A549 (cell line): ENCODE measurements around the gene PNMA8B. TPM values are rescaled to one million over a fixed set of nuclear protein-coding genes. Genes with fewer than 3 reads are reported as not detected.

Experiments
- ATAC-seq, 2 experiments: fragments of 200-7000 bp in 1 of 2; fragments of >200 bp in 1 of 2; cut with Nextera tagmentation in 1 of 2; cut with Tn5 transposase in 1 of 2; 3 replicates each; pipeline versions ENCODE4 v1.8.0 to v1.9.1; 2018 to 2020; ENCODE audit warnings: mild to moderate bottlenecking in 1 of 2, moderate library complexity in 1 of 2
- CTCF ChIA-PET: fragments of 300-600 bp; sonication (Branson Sonifier 250); formaldehyde crosslinking; extraction: SDS; loops from one replicate; lab custom pipeline; 2021; ENCODE audit warnings: antibody characterized with exemption, inconsistent platforms; lab: Yijun Ruan, JAX
- POLR2A ChIA-PET: fragments of 350-600 bp; formaldehyde crosslinking; extraction: SDS; loops from one replicate; lab custom pipeline; 2021; ENCODE audit warnings: antibody characterized with exemption, inconsistent platforms; lab: Yijun Ruan, JAX
- DNase-seq, 2 experiments: peaks; one replicate each; pipeline versions ENCODE4 v3.0.0 to v3.0.0-alpha.2; 2011 to 2016; ENCODE audit warnings: low read depth in 1 of 2, low spot score in 1 of 2
- FAIRE-seq: peaks from 2 replicates; lab custom pipeline; 2011; peaks lifted over from hg19 to GRCh38; lab: Jason Lieb, UNC
- H3K27ac ChIP-seq, 2 experiments: fragments of >200 bp; sonication (Bioruptor Twin); formaldehyde crosslinking; 3 replicates each; pipeline ENCODE4 v1.5.1; 2016 to 2017
- H3K4me1 ChIP-seq: fragments of >200 bp; sonication (Bioruptor Twin); formaldehyde crosslinking; 3 replicates; pipeline ENCODE4 v1.6.1; 2016
- H3K4me2 ChIP-seq: fragments of >200 bp; sonication (Bioruptor Twin); formaldehyde crosslinking; 3 replicates; pipeline ENCODE4 v1.6.1; 2016
- H3K4me3 ChIP-seq: fragments of >200 bp; sonication (Bioruptor Twin); formaldehyde crosslinking; 3 replicates; pipeline ENCODE4 v1.5.1; 2016
- H3K9me3 ChIP-seq: fragments of >200 bp; sonication (Bioruptor Twin); formaldehyde crosslinking; 3 replicates; pipeline ENCODE4 v1.6.1; 2016
- BHLHE40 ChIP-seq: IDR thresholded peaks from 2 replicates; pipeline ENCODE4 v1.6.1; 2012; ENCODE audit warnings: low read depth, low read length, inconsistent platforms
- CBX2 ChIP-seq: fragments of 200-600 bp; sonication (generic); IDR thresholded peaks from 2 replicates; pipeline ENCODE4 v1.6.1; 2016; ENCODE audit warnings: low read depth, mild to moderate bottlenecking, borderline replicate concordance
- CEBPB ChIP-seq, 2 experiments: fragments of >200 bp in 1 of 2; sonication (Bioruptor Twin) in 1 of 2; formaldehyde crosslinking in 1 of 2; IDR thresholded peaks; 2 replicates each; pipeline ENCODE4 v1.6.1; 2012 to 2016
- CHD2 ChIP-seq: fragments of 150-350 bp; IDR thresholded peaks from 2 replicates; pipeline ENCODE4 v1.6.1; 2014; ENCODE audit warnings: low read length; ENCODE audit not compliant: partially characterized antibody
- EHF ChIP-seq: fragments of 250-450 bp; sonication (Bioruptor Pico); IDR thresholded peaks from 2 replicates; pipeline ENCODE4 v1.5.0; 2020; ENCODE audit warnings: mild to moderate bottlenecking
- FOSB ChIP-seq: fragments of 250-450 bp; sonication (Bioruptor Pico); IDR thresholded peaks from 2 replicates; pipeline ENCODE4 v1.5.0; 2020; ENCODE audit warnings: mild to moderate bottlenecking, moderate library complexity
- FOSL2 ChIP-seq, 2 experiments: fragments of 450-650 bp in 1 of 2; fragments of >200 bp in 1 of 2; sonication (Bioruptor Twin) in 1 of 2; formaldehyde crosslinking; IDR thresholded peaks; 2 replicates each; pipeline versions ENCODE4 v1.5.0 to v1.6.1; 2016 to 2020; ENCODE audit warnings: mild to moderate bottlenecking in 1 of 2, moderate library complexity in 1 of 2
- HOXA7 ChIP-seq: fragments of 250-450 bp; sonication (Bioruptor Pico); IDR thresholded peaks from 2 replicates; pipeline ENCODE4 v1.5.0; 2020; ENCODE audit warnings: mild to moderate bottlenecking, moderate library complexity
- HOXB13 ChIP-seq: fragments of 250-450 bp; sonication (Bioruptor Pico); IDR thresholded peaks from 2 replicates; pipeline ENCODE4 v1.5.0; 2020; ENCODE audit warnings: low read depth, mild to moderate bottlenecking, moderate library complexity
- KDM5A ChIP-seq: fragments of 200-600 bp; sonication (generic); IDR thresholded peaks from 2 replicates; pipeline ENCODE4 v1.6.1; 2016; ENCODE audit warnings: antibody characterized with exemption, mild to moderate bottlenecking
- MAFK ChIP-seq: fragments of 450-650 bp; IDR thresholded peaks from 2 replicates; pipeline ENCODE4 v1.6.1; 2014; ENCODE audit not compliant: partially characterized antibody
- MYC ChIP-seq: IDR thresholded peaks from 2 replicates; pipeline ENCODE4 v1.6.1; 2012; ENCODE audit warnings: mild to moderate bottlenecking, inconsistent platforms, low read length, improper control_type of control experiment, borderline replicate concordance
- NPAS2 ChIP-seq: fragments of 250-450 bp; sonication (Bioruptor Pico); IDR thresholded peaks from 2 replicates; pipeline ENCODE4 v1.8.0; 2022; ENCODE audit warnings: mild to moderate bottlenecking, moderate library complexity, borderline replicate concordance
- NR3C1 ChIP-seq: fragments of >200 bp; sonication (Bioruptor Twin); formaldehyde crosslinking; IDR thresholded peaks from 3 replicates; pipeline ENCODE4 v1.6.1; 2017
- PHF8 ChIP-seq: fragments of 200-600 bp; sonication (generic); IDR thresholded peaks from 2 replicates; pipeline ENCODE4 v1.6.1; 2016; ENCODE audit warnings: low read depth, mild to moderate bottlenecking, antibody characterized with exemption, moderate library complexity, borderline replicate concordance
- POLR2A ChIP-seq: IDR thresholded peaks from 2 replicates; pipeline ENCODE4 v1.6.1; 2012; ENCODE audit warnings: mild to moderate bottlenecking, low read length
- RAD21 ChIP-seq, 2 experiments: fragments of >200 bp in 1 of 2; sonication (Bioruptor Twin) in 1 of 2; formaldehyde crosslinking in 1 of 2; IDR thresholded peaks in 1 of 2; conservative IDR thresholded peaks in 1 of 2; 2 replicates in 1 of 2; 3 replicates in 1 of 2; pipeline ENCODE4 v1.6.1; 2012 to 2018; ENCODE audit warnings: inconsistent platforms in 1 of 2
- RFX5 ChIP-seq: fragments of 450-650 bp; IDR thresholded peaks from 2 replicates; pipeline ENCODE4 v1.7.1; 2014; ENCODE audit warnings: antibody characterized with exemption, mild to moderate bottlenecking, moderate library complexity
- SMC3 ChIP-seq: fragments of >200 bp; sonication (Bioruptor Twin); formaldehyde crosslinking; IDR thresholded peaks from 3 replicates; pipeline ENCODE4 v1.6.1; 2018; ENCODE audit warnings: inconsistent platforms
- SREBF2 ChIP-seq: fragments of 450-650 bp; IDR thresholded peaks from 2 replicates; pipeline ENCODE4 v1.6.1; 2014; ENCODE audit warnings: mild to moderate bottlenecking, moderate library complexity
- WGBS: methylation state at CpG from one replicate; pipeline ENCODE4 v1.1.6; 2017; ENCODE audit errors: missing lambda C conversion rate; 5-methylcytosine and 5-hydroxymethylcytosine counted together
- polyA plus RNA-seq, 4 experiments: library from polyadenylated mRNA; depleted of rRNA in 3 of 4; stranded (reverse); fragments of >200 nt; fragmentation: RNase III in 1 of 4; extraction: RNeasy Plus Mini Kit Qiagen cat#74134 plus additional on column Dnase treatment in 1 of 4; gene quantifications; 2 replicates in 3 of 4; 3 replicates in 1 of 4; pipeline ENCODE4 v1.2.3, GENCODE V29; 2011 to 2017
- TF ChIP-seq, protein P1 (sequence below): fragments of 200-600 bp; sonication (generic); IDR thresholded peaks from 2 replicates; pipeline ENCODE4 v1.6.1; 2016; ENCODE audit warnings: antibody characterized with exemption, mild to moderate bottlenecking, moderate library complexity
- TF ChIP-seq, protein P2 (sequence below): fragments of 150-350 bp; IDR thresholded peaks from 2 replicates; pipeline ENCODE4 v1.6.1; 2014; ENCODE audit warnings: low read depth, mild to moderate bottlenecking, low read length

PNMA8B gene
- polyA plus RNA-seq, 2 of the 4 experiments (the other 2 are of a cell fraction): not detected

DNA sequence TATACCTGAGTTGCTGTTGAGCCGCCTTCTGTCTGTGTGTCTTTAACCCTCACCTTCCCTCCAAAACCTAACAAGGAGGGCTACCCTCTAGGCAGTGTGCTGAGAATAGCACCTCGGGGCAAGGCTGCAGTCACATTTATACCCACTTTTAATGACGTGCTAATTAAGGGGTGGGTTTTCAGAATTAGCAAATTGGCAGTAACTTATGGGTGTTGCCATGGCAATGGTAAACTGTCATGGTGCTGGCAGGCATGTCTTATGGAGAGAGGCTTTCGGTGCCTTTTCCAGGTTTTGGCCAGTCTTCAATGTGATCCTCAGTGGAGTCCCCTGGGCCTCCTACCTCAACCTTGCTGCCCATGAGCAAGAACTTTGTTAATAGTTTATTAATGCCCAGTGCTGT, 23.1 kb downstream of the PNMA8B start:
- Histone ChIP-seq H3K4me1 (peaks cover 7% of the 10 kb centered on the region; the same call in 1 of the 3 replicates), H3K9me3 (no peaks in the 10 kb centered on the region), H3K4me3 (no peak overlapping the region), H3K4me2 (no peak overlapping the region), H3K27ac (no peak overlapping the region)
- ATAC-seq: peak in 1 of 2 experiments; percentile 17; a peak in 1 of 6 replicates
- 84% methylated on average over 4 of the region's 4 CpGs for WGBS
- FAIRE-seq: no peak
- POLR2A ChIA-PET: no interaction called here
- TF ChIP-seq HOXB13 (CRISPR knock-in tag) (no peak), BHLHE40 (no peak), CEBPB (IDR thresholded peaks at IDR 0.05) (no peak), RAD21 (conservative IDR thresholded peaks at IDR 0.05 in 1 of 2, IDR thresholded peaks at IDR 0.05 in 1 of 2) (no peak), NR3C1 (no peak), RFX5 (no peak), SMC3 (no peak), EHF (CRISPR knock-in tag) (no peak), HOXA7 (CRISPR knock-in tag) (no peak), CHD2 (no peak), MYC (no peak), POLR2A (no peak), FOSB (no peak)
- TF ChIP-seq, protein P1, sequence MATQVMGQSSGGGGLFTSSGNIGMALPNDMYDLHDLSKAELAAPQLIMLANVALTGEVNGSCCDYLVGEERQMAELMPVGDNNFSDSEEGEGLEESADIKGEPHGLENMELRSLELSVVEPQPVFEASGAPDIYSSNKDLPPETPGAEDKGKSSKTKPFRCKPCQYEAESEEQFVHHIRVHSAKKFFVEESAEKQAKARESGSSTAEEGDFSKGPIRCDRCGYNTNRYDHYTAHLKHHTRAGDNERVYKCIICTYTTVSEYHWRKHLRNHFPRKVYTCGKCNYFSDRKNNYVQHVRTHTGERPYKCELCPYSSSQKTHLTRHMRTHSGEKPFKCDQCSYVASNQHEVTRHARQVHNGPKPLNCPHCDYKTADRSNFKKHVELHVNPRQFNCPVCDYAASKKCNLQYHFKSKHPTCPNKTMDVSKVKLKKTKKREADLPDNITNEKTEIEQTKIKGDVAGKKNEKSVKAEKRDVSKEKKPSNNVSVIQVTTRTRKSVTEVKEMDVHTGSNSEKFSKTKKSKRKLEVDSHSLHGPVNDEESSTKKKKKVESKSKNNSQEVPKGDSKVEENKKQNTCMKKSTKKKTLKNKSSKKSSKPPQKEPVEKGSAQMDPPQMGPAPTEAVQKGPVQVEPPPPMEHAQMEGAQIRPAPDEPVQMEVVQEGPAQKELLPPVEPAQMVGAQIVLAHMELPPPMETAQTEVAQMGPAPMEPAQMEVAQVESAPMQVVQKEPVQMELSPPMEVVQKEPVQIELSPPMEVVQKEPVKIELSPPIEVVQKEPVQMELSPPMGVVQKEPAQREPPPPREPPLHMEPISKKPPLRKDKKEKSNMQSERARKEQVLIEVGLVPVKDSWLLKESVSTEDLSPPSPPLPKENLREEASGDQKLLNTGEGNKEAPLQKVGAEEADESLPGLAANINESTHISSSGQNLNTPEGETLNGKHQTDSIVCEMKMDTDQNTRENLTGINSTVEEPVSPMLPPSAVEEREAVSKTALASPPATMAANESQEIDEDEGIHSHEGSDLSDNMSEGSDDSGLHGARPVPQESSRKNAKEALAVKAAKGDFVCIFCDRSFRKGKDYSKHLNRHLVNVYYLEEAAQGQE: no peak
- TF ChIP-seq, protein P2, sequence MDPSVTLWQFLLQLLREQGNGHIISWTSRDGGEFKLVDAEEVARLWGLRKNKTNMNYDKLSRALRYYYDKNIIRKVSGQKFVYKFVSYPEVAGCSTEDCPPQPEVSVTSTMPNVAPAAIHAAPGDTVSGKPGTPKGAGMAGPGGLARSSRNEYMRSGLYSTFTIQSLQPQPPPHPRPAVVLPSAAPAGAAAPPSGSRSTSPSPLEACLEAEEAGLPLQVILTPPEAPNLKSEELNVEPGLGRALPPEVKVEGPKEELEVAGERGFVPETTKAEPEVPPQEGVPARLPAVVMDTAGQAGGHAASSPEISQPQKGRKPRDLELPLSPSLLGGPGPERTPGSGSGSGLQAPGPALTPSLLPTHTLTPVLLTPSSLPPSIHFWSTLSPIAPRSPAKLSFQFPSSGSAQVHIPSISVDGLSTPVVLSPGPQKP: no peak
- CTCF ChIA-PET: interaction anchor here (0.5 to 17.0 kb wide), 6 partner anchors 15 to 765 kb away, joined by 3 to 358 read pairs (median 6); no protein-coding TSS in a partner anchor
- DNase-seq: no peak

GRCh38 chr19:46471811-46472543, 23.7 kb downstream of the PNMA8B start:
- peak overlapping the region; percentile 55 for H3K4me3 ChIP-seq
- H3K9me3 ChIP-seq: no peaks in the 10 kb centered on the region
- H3K4me1 ChIP-seq: peaks cover 11% of the 10 kb centered on the region; the same call in 2 of the 3 replicates
- peak in 1 of 2 experiments; percentile 10; a peak in 2 of 6 replicates for ATAC-seq
- POLR2A ChIA-PET: no interaction called here
- DNase-seq: no peak
- H3K27ac ChIP-seq: peak overlapping the region; percentile 76 to 88
- peak overlapping the region; percentile 81 for H3K4me2 ChIP-seq
- no peak for FAIRE-seq
- TF ChIP-seq MAFK (no peak), FOSL2 (IDR thresholded peaks at IDR 0.05) (no peak), FOSL2 (CRISPR knock-in tag; IDR thresholded peaks at IDR 0.05) (no peak), PHF8 (no peak), NPAS2 (CRISPR knock-in tag) (no peak), SREBF2 (no peak), MYC (no peak), CBX2 (no peak), EHF (CRISPR knock-in tag) (no peak), KDM5A (no peak)
- 81% methylated on average over 11 of the region's 11 CpGs for WGBS
- CTCF ChIA-PET: interaction anchor here (1.0 to 17.0 kb wide), 4 partner anchors 15 to 69 kb away, joined by 3 to 358 read pairs (median 4); no protein-coding TSS in a partner anchor
